H1 (cell line): Measurements from ENCODE around the gene CGN. TPM values are rescaled to one million over a fixed set of nuclear protein-coding genes. Genes with fewer than 3 reads are reported as not detected.

ENCODE experiments used
- CBX8 ChIP-seq: fragments of 300-800, 300-1000 bp; sonication (generic); IDR thresholded peaks from 2 replicates; pipeline ENCODE4 v1.7.1; 2016; ENCODE audit warnings: low read depth, low read length, borderline replicate concordance
- HDAC6 ChIP-seq: IDR thresholded peaks from one replicate; pipeline ENCODE4 v1.7.1; 2012; ENCODE audit warnings: low read depth, mild to moderate bottlenecking, inconsistent platforms, low read length, moderate library complexity
- NANOG ChIP-seq: IDR thresholded peaks from 2 replicates; pipeline ENCODE4 v1.6.1; 2011; ENCODE audit warnings: low read length, low read depth, mild to moderate bottlenecking, inconsistent platforms; ENCODE audit not compliant: insufficient read depth, poor library complexity, severe bottlenecking
- PHF8 ChIP-seq: fragments of 200-600 bp; sonication (generic); conservative IDR thresholded peaks from 2 replicates; pipeline ENCODE4 v1.7.1; 2012; ENCODE audit warnings: low read depth, mild to moderate bottlenecking, inconsistent platforms, low read length, moderate library complexity
- POU5F1 ChIP-seq: IDR thresholded peaks from 2 replicates; pipeline ENCODE4 v1.6.1; 2011; ENCODE audit warnings: low read depth, mild to moderate bottlenecking, low read length, moderate library complexity
- RAD21 ChIP-seq, 2 experiments: IDR thresholded peaks in 1 of 2; conservative IDR thresholded peaks in 1 of 2; 2 replicates each; pipeline ENCODE4 v1.6.1; 2011; ENCODE audit warnings: low read depth in 2 of 2, low read length in 2 of 2, improper control_type of control experiment in 1 of 2, inconsistent platforms in 1 of 2, mild to moderate bottlenecking in 1 of 2, moderate library complexity in 1 of 2
- RNF2 ChIP-seq: fragments of 200-900, 300-1000 bp; sonication (generic); IDR thresholded peaks from 2 replicates; pipeline ENCODE4 v1.7.1; 2016; ENCODE audit warnings: borderline replicate concordance, low read depth, mild to moderate bottlenecking, antibody characterized with exemption, low read length; ENCODE audit not compliant: poor library complexity, severe bottlenecking; ENCODE audit errors: missing control alignments
- SP4 ChIP-seq: IDR thresholded peaks from 2 replicates; pipeline ENCODE4 v1.6.1; 2012; ENCODE audit warnings: low read length, inconsistent platforms
- SUZ12 ChIP-seq: fragments of 200-600 bp; sonication (generic); IDR thresholded peaks from 2 replicates; pipeline ENCODE4 v1.6.1; 2012; ENCODE audit warnings: mild to moderate bottlenecking, inconsistent platforms, low read length, moderate library complexity, mixed read lengths
- polyA plus RNA-seq, 7 experiments: library from polyadenylated mRNA; depleted of rRNA in 3 of 7; stranded (reverse) in 5 of 7; unstranded in 2 of 7; fragments of >200 nt in 5 of 7; fragments of 200-250 nt in 2 of 7; gene quantifications; 1 replicate in 5 of 7; 2 replicates in 1 of 7; 4 replicates in 1 of 7; pipeline versions ENCODE4 v1.2.1 to v1.2.3, GENCODE V29; 2011 to 2013; ENCODE audit warnings: missing spikeins in 2 of 7, mixed read lengths in 2 of 7
- total RNA-seq: library from RNA; stranded (reverse); fragmentation: NEBNext Ultra II Directional; extraction: Animal tissue kit (Norgen Biotek cat#: 25700); gene quantifications from 2 replicates; pipeline ENCODE4 v1.2.1, GENCODE V29; 2021

Gene CGN
- total and polyA plus RNA-seq, 2 of the 8 experiments (the other 6 are each of a cell fraction or from before 2014, with no cell fraction given), result 15.9 to 52.7 TPM

- no peak for TF ChIP-seq POU5F1
- TF ChIP-seq CBX8, result no peak
- peak; percentile 55; the same call in 1 of the 2 replicates for TF ChIP-seq PHF8
- no peak for TF ChIP-seq RNF2
- no peak for TF ChIP-seq NANOG
- no peak for TF ChIP-seq HDAC6
- TF ChIP-seq SUZ12, result no peak
- TF ChIP-seq SP4, result no peak
- TF ChIP-seq RAD21 (IDR thresholded peaks at IDR 0.05 in 1 of 2, conservative IDR thresholded peaks at IDR 0.05 in 1 of 2; ENCODE audit: low read depth in 2 of 2, low read length in 2 of 2), result no peak
These were observed 38.1 kb upstream of the CGN start (continued) for GRCh38 chr1:151472856-151473731.
